Right atrium auricular region (tissue), 2 donors: ENCODE results near the gene IFNGR1. TPM values are rescaled to one million over a fixed set of nuclear protein-coding genes. Genes with fewer than 3 reads are reported as not detected.

Experiments used
- DNase-seq: peaks from one replicate; pipeline ENCODE4 v3.0.0-alpha.2; 2019; ENCODE audit warnings: low spot score
- H3K27ac ChIP-seq, 2 donors: fragments of 200-600 bp; sonication (generic); 1 replicate in 1 of 2; 2 replicates in 1 of 2; pipeline ENCODE4 v1.5.1; 2016 to 2019
- H3K27me3 ChIP-seq, 2 donors: fragments of 200-600 bp; sonication (generic); one replicate each; pipeline versions ENCODE4 v1.5.1 to v1.6.0; 2017 to 2019
- H3K36me3 ChIP-seq: fragments of 200-600 bp; sonication (generic); one replicate; pipeline ENCODE4 v1.5.1; 2016
- H3K4me1 ChIP-seq, 2 donors: fragments of 200-600 bp; sonication (generic); one replicate each; pipeline versions ENCODE4 v1.5.1 to v1.6.0; 2017 to 2019
- H3K4me3 ChIP-seq, 2 donors: fragments of 200-600 bp; sonication (generic); 1 replicate in 1 of 2; 2 replicates in 1 of 2; pipeline ENCODE4 v1.5.1; 2017 to 2019; ENCODE audit warnings: mild to moderate bottlenecking in 1 of 2, moderate library complexity in 1 of 2
- H3K9me3 ChIP-seq, 2 donors: fragments of 200-600 bp; sonication (generic); one replicate each; pipeline ENCODE4 v1.5.1; 2019
- CTCF ChIP-seq, 2 donors: fragments of 200-600 bp; sonication (generic); IDR thresholded peaks; one replicate each; pipeline ENCODE4 v1.5.1; 2019; ENCODE audit warnings: antibody characterized with exemption in 2 of 2
- total RNA-seq, 2 donors: library from RNA; depleted of rRNA; stranded (reverse); fragments of >200 nt; gene quantifications; one replicate each; pipeline ENCODE4 v1.1.0, GENCODE V29; 2016

The IFNGR1 gene
- total RNA-seq, 2 donors from 2014 or later = 111 to 143 TPM

GRCh38 chr6:137201006-137201405, 18.2 kb downstream of the IFNGR1 start:
- Histone ChIP-seq H3K4me3 (no peak overlapping the region), H3K4me1 (peaks cover 0 to 27% of the 10 kb centered on the region in 2 donors), H3K27me3 (no peaks in the 10 kb centered on the region), H3K9me3 (no peaks in the 10 kb centered on the region), H3K36me3 (peaks cover 88% of the 10 kb centered on the region), H3K27ac (peak overlapping the region in 1 of 2 donors; percentile 30)
- TF ChIP-seq CTCF (IDR thresholded peaks at IDR 0.05) = no peak
- no peak for DNase-seq

GRCh38 chr6:137200288-137200687, 18.9 kb downstream of the IFNGR1 start:
- no peak for DNase-seq
- H3K27ac ChIP-seq = peak overlapping the region in 1 of 2 donors; percentile 30
- H3K27me3 ChIP-seq = no peaks in the 10 kb centered on the region
- peaks cover 0 to 25% of the 10 kb centered on the region in 2 donors for H3K4me1 ChIP-seq
- no peak overlapping the region for H3K4me3 ChIP-seq
- H3K36me3 ChIP-seq = peaks cover 81% of the 10 kb centered on the region
- TF ChIP-seq CTCF (IDR thresholded peaks at IDR 0.05) = no peak
- H3K9me3 ChIP-seq = no peaks in the 10 kb centered on the region

GRCh38 chr6:137197684-137198645, 21.2 kb downstream of the IFNGR1 start:
- DNase-seq = no peak
- Histone ChIP-seq H3K4me1 (peaks cover 0 to 30% of the 10 kb centered on the region in 2 donors), H3K27me3 (no peaks in the 10 kb centered on the region), H3K27ac (no peak overlapping the region), H3K36me3 (peaks cover 58% of the 10 kb centered on the region), H3K4me3 (no peak overlapping the region), H3K9me3 (no peaks in the 10 kb centered on the region)
- no peak for TF ChIP-seq CTCF (IDR thresholded peaks at IDR 0.05)

GRCh38 chr6:137193256-137194070, 25.7 kb downstream of the IFNGR1 start:
- TF ChIP-seq CTCF (IDR thresholded peaks at IDR 0.05) = no peak
- Histone ChIP-seq H3K4me1 (peaks cover 0 to 35% of the 10 kb centered on the region in 2 donors), H3K9me3 (peaks cover 0 to 9% of the 10 kb centered on the region in 2 donors), H3K27ac (peak overlapping the region in 1 of 2 donors; percentile 57), H3K4me3 (no peak overlapping the region), H3K27me3 (no peaks in the 10 kb centered on the region), H3K36me3 (peaks cover 16% of the 10 kb centered on the region)
- no peak for DNase-seq

GRCh38 chr6:137192821-137193220, 26.4 kb downstream of the IFNGR1 start:
- H3K27ac ChIP-seq = peak overlapping the region in 1 of 2 donors; percentile 57
- H3K4me1 ChIP-seq = peaks cover 0 to 35% of the 10 kb centered on the region in 2 donors
- H3K27me3 ChIP-seq = no peaks in the 10 kb centered on the region
- no peak overlapping the region for H3K4me3 ChIP-seq
- no peak for DNase-seq
- H3K9me3 ChIP-seq = peaks cover 0 to 13% of the 10 kb centered on the region in 2 donors
- TF ChIP-seq CTCF (IDR thresholded peaks at IDR 0.05) = no peak
- peaks cover 10% of the 10 kb centered on the region for H3K36me3 ChIP-seq
